HepG2 (cell line): Measurements from ENCODE around the gene CYP4V2. TPM values are rescaled to one million over a fixed set of nuclear protein-coding genes. Genes with fewer than 3 reads are reported as not detected.

Source experiments
- ATAC-seq: fragments of 200-7000 bp; cut with Tn5 transposase; 3 replicates; pipeline ENCODE4 v1.9.1; 2020; ENCODE audit warnings: mild to moderate bottlenecking, moderate library complexity
- BruUV-seq: library from RNA; stranded (reverse); fragments of 400-500 nt; replicated peaks from 2 replicates; lab custom pipeline; 2021; lab: Mats Ljungman, UMichigan
- CTCF ChIA-PET: fragments of 300-600 bp; formaldehyde crosslinking; extraction: SDS; loops from one replicate; lab custom pipeline; 2021; ENCODE audit warnings: low total read pairs, inconsistent platforms, low intra/inter-chr PET ratio; lab: Yijun Ruan, JAX
- POLR2A ChIA-PET: fragments of 350-600 bp; sonication (Branson Sonifier 250); formaldehyde crosslinking; loops from one replicate; lab custom pipeline; 2020; ENCODE audit warnings: antibody characterized with exemption, inconsistent platforms; lab: Yijun Ruan, JAX
- DNase-seq: peaks from one replicate; pipeline ENCODE4 v3.0.0-alpha.2; 2015; ENCODE audit warnings: low spot score
- FAIRE-seq: peaks from 3 replicates; lab custom pipeline; 2011; peaks lifted over from hg19 to GRCh38; lab: Jason Lieb, UNC
- H2AFZ ChIP-seq: one replicate; pipeline ENCODE4 v1.6.1; 2011; ENCODE audit warnings: low read length, inconsistent platforms
- H3K27ac ChIP-seq: fragments of 300-600 bp; 3 replicates; pipeline ENCODE4 v1.8.0; 2011; ENCODE audit warnings: mixed run types, mild to moderate bottlenecking, mixed read lengths, low read length, inconsistent platforms; ENCODE audit not compliant: insufficient read depth; ENCODE audit errors: extremely low read length
- H3K27me3 ChIP-seq, 2 experiments: fragments of 200-600 bp in 1 of 2; 2 replicates in 1 of 2; 3 replicates in 1 of 2; pipeline versions ENCODE4 v1.6.0 to v1.8.0; 2011; ENCODE audit warnings: low read length in 2 of 2, mild to moderate bottlenecking in 2 of 2, moderate library complexity in 2 of 2, inconsistent platforms in 1 of 2; ENCODE audit not compliant: insufficient read depth in 2 of 2, control insufficient read depth in 1 of 2
- H3K36me3 ChIP-seq, 2 experiments: fragments of 200-600 bp in 1 of 2; replicated peaks in 1 of 2; 2 replicates in 1 of 2; 3 replicates in 1 of 2; pipeline versions ENCODE4 v1.5.1 to v1.8.0; 2011; ENCODE audit warnings: low read length in 2 of 2, inconsistent platforms in 1 of 2; ENCODE audit not compliant: insufficient read depth in 2 of 2, control insufficient read depth in 1 of 2
- H3K4me1 ChIP-seq: 2 replicates; pipeline ENCODE4 v1.5.1; 2012; ENCODE audit warnings: low read length, inconsistent platforms; ENCODE audit not compliant: insufficient read depth
- H3K4me2 ChIP-seq: 2 replicates; pipeline ENCODE4 v1.6.0; 2011; ENCODE audit warnings: low read depth, low read length, inconsistent platforms
- H3K4me3 ChIP-seq, 3 experiments: fragments of 200-600 bp in 1 of 3; sonication (generic), shearing (Covaris generic) in 1 of 3; replicated peaks in 1 of 3; 2 replicates each; pipeline ENCODE4 v1.5.1; 2011 to 2016; ENCODE audit warnings: low read length in 3 of 3, inconsistent platforms in 2 of 3, low read depth in 2 of 3, mild to moderate bottlenecking in 2 of 3, control low read depth in 1 of 3, mixed read lengths in 1 of 3; ENCODE audit not compliant: insufficient read depth in 1 of 3
- H3K79me2 ChIP-seq: one replicate; pipeline ENCODE4 v1.6.1; 2011; ENCODE audit warnings: low read length, inconsistent platforms; ENCODE audit not compliant: insufficient read depth
- H3K9ac ChIP-seq: 2 replicates; pipeline ENCODE4 v1.6.0; 2011; ENCODE audit warnings: mild to moderate bottlenecking, low read depth, low read length, inconsistent platforms; ENCODE audit not compliant: insufficient read depth
- H3K9me3 ChIP-seq: 2 replicates; pipeline ENCODE4 v1.5.1; 2012; ENCODE audit warnings: mild to moderate bottlenecking, low read length
- H4K20me1 ChIP-seq: 2 replicates; pipeline ENCODE4 v1.6.0; 2011; ENCODE audit warnings: inconsistent platforms, mild to moderate bottlenecking, low read length, moderate library complexity; ENCODE audit not compliant: insufficient read depth
- DNMT3B ChIP-seq: conservative IDR thresholded peaks from 2 replicates; pipeline ENCODE4 v1.6.1; 2016; ENCODE audit warnings: missing biosample characterization, control low read depth
- HNRNPL ChIP-seq: fragments of 200-400 bp; formaldehyde crosslinking; IDR thresholded peaks from 2 replicates; pipeline ENCODE4 v1.6.1; 2017; ENCODE audit warnings: mild to moderate bottlenecking, low read depth, low read length
- HNRNPUL1 ChIP-seq: fragments of 200-400 bp; formaldehyde crosslinking; IDR thresholded peaks from 2 replicates; pipeline ENCODE4 v1.6.1; 2017; ENCODE audit warnings: low read depth, mild to moderate bottlenecking, low read length, moderate library complexity
- MIER2 ChIP-seq: IDR thresholded peaks from 2 replicates; pipeline ENCODE4 v1.6.1; 2016; ENCODE audit warnings: missing biosample characterization, missing genetic modification reagents
- MNT ChIP-seq: fragments of 450-650 bp; IDR thresholded peaks from 2 replicates; pipeline ENCODE4 v1.6.1; 2016
- ZBTB49 ChIP-seq: sonication (generic); formaldehyde crosslinking; IDR thresholded peaks from 2 replicates; pipeline ENCODE4 v1.4.0; 2020; ENCODE audit warnings: missing genetic modification reagents, borderline replicate concordance
- ZNF678 ChIP-seq: sonication (generic); formaldehyde crosslinking; IDR thresholded peaks from 2 replicates; pipeline ENCODE4 v1.4.0; 2020; ENCODE audit warnings: mild to moderate bottlenecking, missing genetic modification reagents
- ZNF761 ChIP-seq: sonication (generic); formaldehyde crosslinking; conservative IDR thresholded peaks from 2 replicates; pipeline ENCODE4 v1.4.0; 2020; ENCODE audit warnings: mild to moderate bottlenecking, missing genetic modification reagents
- ZNF792 ChIP-seq: IDR thresholded peaks from 2 replicates; pipeline ENCODE4 v1.6.1; 2016
- WGBS: methylation state at CpG from one replicate; pipeline ENCODE4 v1.1.6; 2017; ENCODE audit warnings: low lambda C conversion rate; 5-methylcytosine and 5-hydroxymethylcytosine counted together
- in situ Hi-C: cut with HindIII; loops from 2 replicates; pipeline ENCODE4 v1.10.0; 2017; ENCODE audit warnings: low pct_unique_long_range_greater_than_20kb; ENCODE audit not compliant: extremely low pct_ligation_motif_present
- intact Hi-C: fragments of 100-400 bp; cut with micrococcal nuclease; formaldehyde crosslinking; loops from one replicate; pipeline ENCODE4 v1.10.0; 2022; ENCODE audit not compliant: unreplicated experiment
- polyA plus RNA-seq, 8 experiments: library from polyadenylated mRNA; depleted of rRNA in 3 of 8; stranded (reverse) in 7 of 8; unstranded in 1 of 8; fragments of >200 nt; fragmentation: Illumina TruSeq in 4 of 8; extraction: Trizol in 4 of 8; gene quantifications; 2 replicates each; pipeline versions ENCODE4 v1.2.1 to v1.2.3, GENCODE V29; 2011 to 2016; ENCODE audit warnings: low read depth in 4 of 8, missing spikeins in 1 of 8, mixed read lengths in 1 of 8; ENCODE audit not compliant: insufficient read depth in 1 of 8
- total RNA-seq, 5 experiments: library from RNA; depleted of rRNA; stranded (reverse); fragments of >200 nt; fragmentation: Illumina TruSeq; extraction: Trizol; gene quantifications; 2 replicates each; pipeline ENCODE4 v1.2.3, GENCODE V29; 2016; ENCODE audit warnings: low read depth in 1 of 5

The CYP4V2 gene
- total and polyA plus RNA-seq, 2 of the 13 experiments (the other 11 are each of a cell fraction or from before 2014, with no cell fraction given): 4.7 to 7.2 TPM

GRCh38 chr4:186201535-186202230 is 10.3 kb downstream of the CYP4V2 start (continued):
- 0 out of 2 replicates have a peak, but pooled peaks have one; percentile 59 for TF ChIP-seq HNRNPL
- TF ChIP-seq HNRNPUL1: no peak
- 0 out of 2 replicates have a peak, but pooled peaks have one; percentile 25 for TF ChIP-seq MIER2 (CRISPR knock-in tag)
- no peak for TF ChIP-seq DNMT3B (CRISPR knock-in tag)
- TF ChIP-seq ZNF678 (CRISPR knock-in tag): no peak

GRCh38 chr4:186202490-186203140 is 11.2 kb downstream of the CYP4V2 start:
- in situ Hi-C loops (no loop called here), intact Hi-C loops (loop anchor here (5.0 kb wide), 1 partner anchor 135 kb away; the partner anchor contains the start of gene TLR3)
- no peaks in the 10 kb centered on the region for H3K27me3 ChIP-seq
- no TSS peak for BruUV-seq
- H3K36me3 ChIP-seq: no peaks in the 10 kb centered on the region
- no peak for ATAC-seq
- 0 out of 2 replicates have a peak, but pooled peaks cover 5% of the 10 kb centered on the region for H3K4me1 ChIP-seq
- POLR2A ChIA-PET: interaction anchor here (1.1 to 1.9 kb wide), 3 partner anchors 10 to 63 kb away, joined by 3 to 12 read pairs (median 11); partner anchors contain the start of gene CYP4V2
- H3K79me2 ChIP-seq: no peaks in the 10 kb centered on the region
- H3K27ac ChIP-seq: no peak overlapping the region
- no peak overlapping the region for H3K4me2 ChIP-seq
- no peak overlapping the region for H3K9ac ChIP-seq
- no peaks in the 10 kb centered on the region for H4K20me1 ChIP-seq
- FAIRE-seq: no peak
- H3K9me3 ChIP-seq: no peaks in the 10 kb centered on the region
- CTCF ChIA-PET: interaction anchor here (1.7 kb wide), 1 partner anchor 53 kb away, joined by 6 read pairs; no protein-coding TSS in a partner anchor
- no peak overlapping the region for H2AFZ ChIP-seq
- no peak overlapping the region for H3K4me3 ChIP-seq
- no peak for TF ChIP-seq ZNF792 (CRISPR knock-in tag)
- TF ChIP-seq ZNF761 (CRISPR knock-in tag): 0 out of 2 replicates have a peak, but pooled peaks have one; percentile 8
- TF ChIP-seq MNT: peak; percentile 93
- no peak for TF ChIP-seq ZBTB49 (CRISPR knock-in tag)
- WGBS: 87% methylated on average over 8 of the region's 8 CpGs
- no peak for DNase-seq
